Ovary (tissue), 3 donors: Measurements from ENCODE around the gene TRAF3.

Source experiments
- EP300 ChIP-seq: sonication (generic); formaldehyde crosslinking; IDR thresholded peaks from one replicate; pipeline ENCODE4 v1.6.1; 2017; ENCODE audit warnings: antibody characterized with exemption
- POLR2A ChIP-seq: fragments of 450-650 bp; IDR thresholded peaks from one replicate; pipeline ENCODE4 v1.6.1; 2017; ENCODE audit warnings: antibody characterized with exemption, mild to moderate bottlenecking, moderate library complexity
- TF ChIP-seq, protein P1 (sequence below), 3 donors: fragments of 450-650 bp in 2 of 3; fragments of 200-600 bp in 1 of 3; IDR thresholded peaks; one replicate each; pipeline versions ENCODE4 v1.5.1 to v1.8.0; 2016 to 2022; ENCODE audit warnings: antibody characterized with exemption in 3 of 3, mild to moderate bottlenecking in 1 of 3
- donor health status: DM: no; HTN: no; CAD: no.

DNA sequence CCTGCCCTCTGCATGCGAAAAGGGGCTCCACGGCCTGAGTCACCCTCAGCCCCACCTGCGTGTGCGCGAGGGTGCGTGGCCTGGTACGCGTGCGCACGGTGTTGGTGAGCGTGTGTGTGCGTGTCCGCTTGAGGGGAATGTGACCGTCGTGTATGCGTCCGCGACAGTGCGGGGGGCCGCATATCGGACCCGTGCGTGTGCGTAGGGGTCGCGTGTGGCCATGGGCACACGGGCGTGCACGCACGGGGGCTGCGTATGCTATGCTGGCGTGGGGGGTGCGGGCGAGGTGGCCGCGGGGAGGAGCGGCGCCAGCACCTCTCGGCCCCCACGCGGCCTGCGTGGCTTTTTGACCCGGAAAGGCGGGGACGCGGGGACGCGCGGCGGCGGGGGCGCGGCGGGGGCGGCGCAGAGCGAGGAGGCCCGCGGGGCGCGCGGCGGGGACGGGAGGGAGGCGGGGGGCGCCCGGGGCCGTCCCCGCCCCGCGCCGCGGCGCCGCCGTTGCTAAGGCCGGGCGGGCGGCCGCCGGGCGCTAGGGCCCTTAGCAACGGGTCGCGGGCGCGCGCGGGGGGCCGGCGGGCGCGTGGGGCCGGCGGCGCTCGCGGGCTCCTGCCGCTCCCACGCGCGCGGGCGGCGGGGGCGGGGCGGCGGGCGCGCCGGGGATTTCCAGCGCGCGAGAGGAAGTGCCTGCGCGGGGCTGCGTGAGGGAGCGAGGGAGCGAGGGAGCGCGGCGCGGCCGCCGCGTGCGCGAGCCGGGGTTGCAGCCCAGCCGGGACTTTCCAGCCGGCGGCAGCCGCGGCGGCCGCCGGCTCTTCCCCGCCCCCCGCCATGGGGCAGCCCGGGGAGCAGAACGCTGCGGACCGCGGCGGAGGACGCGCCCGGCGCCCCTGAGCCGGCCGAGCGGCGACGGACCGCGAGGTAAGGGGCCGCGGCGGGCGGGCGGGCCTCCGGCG, at the start of gene TRAF3:
- no peak for TF ChIP-seq POLR2A
- TF ChIP-seq, protein P1, sequence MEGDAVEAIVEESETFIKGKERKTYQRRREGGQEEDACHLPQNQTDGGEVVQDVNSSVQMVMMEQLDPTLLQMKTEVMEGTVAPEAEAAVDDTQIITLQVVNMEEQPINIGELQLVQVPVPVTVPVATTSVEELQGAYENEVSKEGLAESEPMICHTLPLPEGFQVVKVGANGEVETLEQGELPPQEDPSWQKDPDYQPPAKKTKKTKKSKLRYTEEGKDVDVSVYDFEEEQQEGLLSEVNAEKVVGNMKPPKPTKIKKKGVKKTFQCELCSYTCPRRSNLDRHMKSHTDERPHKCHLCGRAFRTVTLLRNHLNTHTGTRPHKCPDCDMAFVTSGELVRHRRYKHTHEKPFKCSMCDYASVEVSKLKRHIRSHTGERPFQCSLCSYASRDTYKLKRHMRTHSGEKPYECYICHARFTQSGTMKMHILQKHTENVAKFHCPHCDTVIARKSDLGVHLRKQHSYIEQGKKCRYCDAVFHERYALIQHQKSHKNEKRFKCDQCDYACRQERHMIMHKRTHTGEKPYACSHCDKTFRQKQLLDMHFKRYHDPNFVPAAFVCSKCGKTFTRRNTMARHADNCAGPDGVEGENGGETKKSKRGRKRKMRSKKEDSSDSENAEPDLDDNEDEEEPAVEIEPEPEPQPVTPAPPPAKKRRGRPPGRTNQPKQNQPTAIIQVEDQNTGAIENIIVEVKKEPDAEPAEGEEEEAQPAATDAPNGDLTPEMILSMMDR (IDR thresholded peaks at IDR 0.05): no peak
- no peak for TF ChIP-seq EP300
